GM23338 (cell line): Measurements from ENCODE around the gene JPH3. TPM values are rescaled to one million over a fixed set of nuclear protein-coding genes. Genes with fewer than 3 reads are reported as not detected.

Experiments
- ATAC-seq: fragments of 200-7000 bp; cut with Tn5 transposase; 3 replicates; pipeline ENCODE4 v1.9.1; 2020
- DNase-seq: peaks from one replicate; pipeline ENCODE4 v3.0.0-alpha.2; 2015; ENCODE audit warnings: low spot score
- H2AFZ ChIP-seq: fragments of 200-600 bp; sonication (generic); 2 replicates; pipeline ENCODE4 v1.8.0; 2016; ENCODE audit warnings: antibody characterized with exemption, mild to moderate bottlenecking, moderate library complexity
- H3F3A ChIP-seq: fragments of 200-600 bp; sonication (generic); replicated peaks from 2 replicates; pipeline ENCODE4 v1.8.0; 2017; ENCODE audit warnings: antibody characterized with exemption, mixed run types, low read depth
- H3K27ac ChIP-seq: fragments of 200-600 bp; sonication (generic); 2 replicates; pipeline ENCODE4 v1.6.1; 2016; ENCODE audit warnings: low read depth
- H3K27me3 ChIP-seq: fragments of 200-600 bp; sonication (generic); 2 replicates; pipeline ENCODE4 v1.8.0; 2016; ENCODE audit warnings: mild to moderate bottlenecking, mixed run types, moderate library complexity; ENCODE audit not compliant: insufficient read depth
- H3K36me3 ChIP-seq: fragments of 200-600 bp; sonication (generic); 2 replicates; pipeline ENCODE4 v1.8.0; 2016; ENCODE audit warnings: mild to moderate bottlenecking; ENCODE audit not compliant: insufficient read depth
- H3K4me1 ChIP-seq: fragments of 200-600 bp; sonication (generic); 2 replicates; pipeline ENCODE4 v1.8.0; 2016; ENCODE audit warnings: mild to moderate bottlenecking, moderate library complexity; ENCODE audit not compliant: insufficient read depth
- H3K4me2 ChIP-seq: fragments of 200-600 bp; sonication (generic); 2 replicates; pipeline ENCODE4 v1.7.1; 2017; ENCODE audit warnings: mixed run types
- H3K4me3 ChIP-seq: fragments of 200-600 bp; sonication (generic); 2 replicates; pipeline ENCODE4 v1.6.1; 2016; ENCODE audit warnings: mixed run types
- H3K79me2 ChIP-seq: fragments of 200-600 bp; sonication (generic); replicated peaks from 2 replicates; pipeline ENCODE4 v1.8.0; 2017; ENCODE audit warnings: mild to moderate bottlenecking; ENCODE audit not compliant: insufficient read depth
- H3K9me2 ChIP-seq: fragments of 200-600 bp; sonication (generic); 2 replicates; pipeline ENCODE4 v1.8.0; 2017; ENCODE audit not compliant: insufficient read depth
- H4K20me1 ChIP-seq: fragments of 200-600 bp; sonication (generic); replicated peaks from 2 replicates; pipeline ENCODE4 v1.8.0; 2017; ENCODE audit warnings: mild to moderate bottlenecking; ENCODE audit not compliant: insufficient read depth
- H3K27ac Mint-ChIP-seq: 2 replicates; pipeline ENCODE4 v1.8.0; 2020; ENCODE audit warnings: inconsistent platforms, mild to moderate bottlenecking, moderate library complexity, mixed read lengths
- H3K27me3 Mint-ChIP-seq: 3 replicates; pipeline ENCODE4 v1.8.0; 2022; ENCODE audit warnings: low read depth, mild to moderate bottlenecking, moderate library complexity, mixed read lengths, inconsistent platforms; ENCODE audit not compliant: insufficient read depth, poor library complexity
- H3K36me3 Mint-ChIP-seq: 3 replicates; pipeline ENCODE4 v1.8.0; 2021; ENCODE audit warnings: low read depth, mild to moderate bottlenecking, inconsistent platforms, moderate library complexity, mixed read lengths
- H3K4me1 Mint-ChIP-seq: 3 replicates; pipeline ENCODE4 v1.8.0; 2020; ENCODE audit warnings: mild to moderate bottlenecking, inconsistent platforms, mixed read lengths
- H3K4me3 Mint-ChIP-seq: 3 replicates; pipeline ENCODE4 v1.8.0; 2021; ENCODE audit warnings: moderate library complexity, mild to moderate bottlenecking, inconsistent platforms, mixed read lengths
- H3K9me3 Mint-ChIP-seq: 3 replicates; pipeline ENCODE4 v1.8.0; 2020; ENCODE audit warnings: moderate library complexity, mild to moderate bottlenecking, inconsistent platforms, mixed read lengths
- CREB1 ChIP-seq: fragments of 250-450 bp; sonication (Bioruptor Pico); IDR thresholded peaks from 2 replicates; pipeline ENCODE4 v1.5.0; 2020; ENCODE audit warnings: low read depth, mild to moderate bottlenecking, moderate library complexity
- CTCF ChIP-seq, 2 experiments: fragments of 200-600 bp in 1 of 2; sonication (generic) in 1 of 2; conservative IDR thresholded peaks; 2 replicates each; pipeline versions ENCODE4 v1.5.1 to v1.6.1; 2016 to 2017; ENCODE audit warnings: antibody characterized with exemption in 2 of 2, low read depth in 2 of 2, mild to moderate bottlenecking in 2 of 2, moderate library complexity in 1 of 2
- ETS1 ChIP-seq: IDR thresholded peaks from 2 replicates; pipeline ENCODE4 v1.6.1; 2016; ENCODE audit warnings: antibody characterized with exemption
- EZH2 ChIP-seq: fragments of 200-600 bp; sonication (generic); IDR thresholded peaks from one replicate; pipeline ENCODE4 v1.8.0; 2017; ENCODE audit warnings: antibody characterized with exemption, mild to moderate bottlenecking, low read depth; ENCODE audit not compliant: unreplicated experiment
- EZH2phosphoT487 ChIP-seq: fragments of 200-600 bp; sonication (generic); IDR thresholded peaks from one replicate; pipeline ENCODE4 v1.8.1; 2018; ENCODE audit warnings: antibody characterized with exemption; ENCODE audit not compliant: unreplicated experiment
- JUNB ChIP-seq: IDR thresholded peaks from one replicate; pipeline ENCODE4 v1.6.1; 2016; ENCODE audit warnings: antibody characterized with exemption; ENCODE audit not compliant: unreplicated experiment
- NANOG ChIP-seq: IDR thresholded peaks from 2 replicates; pipeline ENCODE4 v1.6.1; 2016; ENCODE audit warnings: antibody characterized with exemption, borderline replicate concordance
- POLR2AphosphoS5 ChIP-seq: IDR thresholded peaks from 2 replicates; pipeline ENCODE4 v1.6.1; 2016; ENCODE audit warnings: antibody characterized with exemption, low read depth
- REST ChIP-seq: IDR thresholded peaks from one replicate; pipeline ENCODE4 v1.6.1; 2018; ENCODE audit warnings: antibody characterized with exemption; ENCODE audit not compliant: unreplicated experiment
- STAT1 ChIP-seq: IDR thresholded peaks from one replicate; pipeline ENCODE4 v1.6.1; 2016; ENCODE audit warnings: antibody characterized with exemption; ENCODE audit not compliant: unreplicated experiment
- ZNF114 ChIP-seq: fragments of 250-450 bp; sonication (Bioruptor Pico); IDR thresholded peaks from 2 replicates; pipeline ENCODE4 v1.5.0; 2020; ENCODE audit warnings: mild to moderate bottlenecking, moderate library complexity
- ZNF331 ChIP-seq: fragments of 250-450 bp; sonication (Bioruptor Pico); IDR thresholded peaks from 2 replicates; pipeline ENCODE4 v1.5.0; 2020; ENCODE audit warnings: low read depth, mild to moderate bottlenecking, moderate library complexity
- ZNF462 ChIP-seq: fragments of 250-450 bp; sonication (Bioruptor Pico); IDR thresholded peaks from 2 replicates; pipeline ENCODE4 v1.5.0; 2020; ENCODE audit warnings: mild to moderate bottlenecking, moderate library complexity
- polyA plus RNA-seq: library from polyadenylated mRNA; unstranded; fragments of >200 nt; fragmentation: Nextera tagmentation; extraction: Ambion mirVana; gene quantifications from 2 replicates; pipeline ENCODE4 v1.2.1, GENCODE V29; 2016
- total RNA-seq: library from RNA; depleted of rRNA; stranded (reverse); fragments of >200 nt; shearing (Covaris generic); gene quantifications from 2 replicates; pipeline ENCODE4 v1.2.3, GENCODE V29; 2014

Gene JPH3
- total and polyA plus RNA-seq, 2 experiments from 2014 or later, result 8.4 to 38.3 TPM

GRCh38 chr16:87687998-87688529 is 85.8 kb downstream of the JPH3 start:
- Mint-ChIP-seq H3K9me3 (no peaks in the 10 kb centered on the region), H3K27me3 (peaks cover 20% of the 10 kb centered on the region), H3K27ac (no peak overlapping the region), H3K4me3 (no peak overlapping the region), H3K36me3 (peaks cover 3% of the 10 kb centered on the region; the same call in 1 of the 3 replicates), H3K4me1 (no peaks in the 10 kb centered on the region)
- H3K4me1 ChIP-seq, result no peaks in the 10 kb centered on the region
- H3K36me3 ChIP-seq, result no peaks in the 10 kb centered on the region
- no peak overlapping the region for H3K4me3 ChIP-seq
- H2AFZ ChIP-seq, result no peak overlapping the region
- no peaks in the 10 kb centered on the region for H3K9me2 ChIP-seq
- H4K20me1 ChIP-seq, result no peaks in the 10 kb centered on the region; the same call in 1 of the 2 replicates
- ATAC-seq (no peak), DNase-seq (no peak)
- no peaks in the 10 kb centered on the region for H3K27me3 ChIP-seq
- H3K27ac ChIP-seq, result no peak overlapping the region
- no peaks in the 10 kb centered on the region for H3K79me2 ChIP-seq
- H3K4me2 ChIP-seq, result no peak overlapping the region
- TF ChIP-seq EZH2phosphoT487 (no peak), CTCF (conservative IDR thresholded peaks at IDR 0.05; ENCODE audit: low read depth in 2 of 2) (no peak), STAT1 (no peak), REST (no peak), NANOG (no peak), JUNB (no peak), ZNF331 (CRISPR knock-in tag) (no peak), ETS1 (no peak), POLR2AphosphoS5 (no peak), ZNF462 (CRISPR knock-in tag) (no peak), EZH2 (no peak), CREB1 (no peak), ZNF114 (CRISPR knock-in tag) (no peak)
- H3F3A ChIP-seq, result no peaks in the 10 kb centered on the region
